GM12878 (cell line): ENCODE data around the gene AGAP1. TPM values are rescaled to one million over a fixed set of nuclear protein-coding genes. Genes with fewer than 3 reads are reported as not detected.

Source experiments
- ATAC-seq: fragments of 200-7000 bp; cut with Tn5 transposase; 3 replicates; pipeline ENCODE4 v1.9.1; 2020; ENCODE audit warnings: mild to moderate bottlenecking, moderate library complexity
- BruUV-seq: library from RNA; stranded (reverse); fragments of 400-500 nt; replicated peaks from 2 replicates; lab custom pipeline; 2021; lab: Mats Ljungman, UMichigan
- CTCF ChIA-PET: fragments of 300-600 bp; sonication (Branson Sonifier 250); formaldehyde crosslinking; extraction: SDS; loops from one replicate; lab custom pipeline; 2021; ENCODE audit warnings: inconsistent platforms; lab: Yijun Ruan, JAX
- POLR2A ChIA-PET: fragments of 350-600 bp; formaldehyde crosslinking; extraction: SDS; loops from one replicate; lab custom pipeline; 2021; ENCODE audit warnings: inconsistent platforms; lab: Charles Lee
- RAD21 ChIA-PET: fragments of 300-600 bp; sonication (Branson Sonifier 250); formaldehyde crosslinking; loops from one replicate; lab custom pipeline; 2023; ENCODE audit warnings: antibody characterized with exemption; ENCODE audit not compliant: unreplicated experiment; lab: Charles Lee
- SMC1A ChIA-PET: fragments of 300-600 bp; sonication (Branson Sonifier 250); formaldehyde crosslinking; loops from one replicate; lab custom pipeline; 2023; ENCODE audit not compliant: unreplicated experiment, uncharacterized antibody; lab: Charles Lee
- DNase-seq: peaks from one replicate; pipeline ENCODE4 v3.0.0-alpha.2; 2011; ENCODE audit warnings: low read depth, low spot score
- FAIRE-seq: peaks from 3 replicates; lab custom pipeline; 2011; peaks lifted over from hg19 to GRCh38; lab: Jason Lieb, UNC
- H2AFZ ChIP-seq: 2 replicates; pipeline ENCODE4 v1.6.0; 2011; ENCODE audit warnings: low read depth, low read length, control low read depth; ENCODE audit not compliant: control insufficient read depth
- H3K27ac ChIP-seq: 2 replicates; pipeline ENCODE4 v1.5.1; 2011; ENCODE audit warnings: control low read depth; ENCODE audit not compliant: control insufficient read depth, insufficient read depth
- H3K27me3 ChIP-seq, 2 experiments: replicated peaks in 1 of 2; 2 replicates each; pipeline versions ENCODE4 v1.6.0 to v1.6.1; 2011; ENCODE audit warnings: low read length in 1 of 2; ENCODE audit not compliant: control insufficient read depth in 2 of 2, insufficient read depth in 2 of 2
- H3K36me3 ChIP-seq, 2 experiments: 2 replicates each; pipeline ENCODE4 v1.5.1; 2011; ENCODE audit warnings: low read length in 1 of 2; ENCODE audit not compliant: control insufficient read depth in 2 of 2, insufficient read depth in 2 of 2
- H3K4me1 ChIP-seq: 2 replicates; pipeline ENCODE4 v1.6.1; 2011; ENCODE audit warnings: mild to moderate bottlenecking, low read length, moderate library complexity, mixed read lengths; ENCODE audit not compliant: control insufficient read depth, insufficient read depth
- H3K4me2 ChIP-seq: 2 replicates; pipeline ENCODE4 v1.6.0; 2011; ENCODE audit warnings: control low read depth; ENCODE audit not compliant: control insufficient read depth, insufficient read depth
- H3K4me3 ChIP-seq: fragments of 200-600 bp; sonication (generic); 2 replicates; pipeline ENCODE4 v1.5.1; 2016
- H3K79me2 ChIP-seq: 2 replicates; pipeline ENCODE4 v1.6.0; 2011; ENCODE audit warnings: low read length; ENCODE audit not compliant: control insufficient read depth, insufficient read depth
- H3K9ac ChIP-seq: 2 replicates; pipeline ENCODE4 v1.8.0; 2011; ENCODE audit warnings: low read length, control low read depth, mixed read lengths; ENCODE audit not compliant: control insufficient read depth, insufficient read depth
- H3K9me3 ChIP-seq: replicated peaks from 3 replicates; pipeline ENCODE4 v1.5.1; 2011; ENCODE audit warnings: mild to moderate bottlenecking, low read length; ENCODE audit not compliant: control insufficient read depth, insufficient read depth
- H4K20me1 ChIP-seq: 2 replicates; pipeline ENCODE4 v1.6.0; 2011; ENCODE audit not compliant: control insufficient read depth, insufficient read depth
- BHLHE40 ChIP-seq, 2 experiments: fragments of 450-650 bp in 1 of 2; IDR thresholded peaks; 2 replicates each; pipeline ENCODE4 v1.6.1; 2011 to 2017; ENCODE audit warnings: low read depth in 2 of 2, borderline replicate concordance in 1 of 2, improper control_type of control experiment in 1 of 2, low read length in 1 of 2, mild to moderate bottlenecking in 1 of 2
- CEBPB ChIP-seq, 2 experiments: fragments of 150-350 bp in 1 of 2; IDR thresholded peaks; 2 replicates each; pipeline ENCODE4 v1.6.1; 2012 to 2014; ENCODE audit warnings: low read depth in 2 of 2, low read length in 2 of 2, borderline replicate concordance in 1 of 2, inconsistent platforms in 1 of 2
- CHD1 ChIP-seq: IDR thresholded peaks from 2 replicates; pipeline ENCODE4 v1.6.1; 2012; ENCODE audit warnings: low read depth, low read length, improper control_type of control experiment
- CREM ChIP-seq: IDR thresholded peaks from 2 replicates; pipeline ENCODE4 v1.6.1; 2014; ENCODE audit warnings: antibody characterized with exemption, low read depth
- ESRRA ChIP-seq: IDR thresholded peaks from 2 replicates; pipeline ENCODE4 v1.6.1; 2012; ENCODE audit warnings: mild to moderate bottlenecking, low read length, improper control_type of control experiment
- FOS ChIP-seq: IDR thresholded peaks from 3 replicates; pipeline ENCODE4 v1.6.1; 2011; ENCODE audit warnings: borderline replicate concordance; ENCODE audit not compliant: insufficient read length; ENCODE audit errors: extremely low read depth
- HCFC1 ChIP-seq: fragments of 150-350 bp; IDR thresholded peaks from 2 replicates; pipeline ENCODE4 v1.6.1; 2014; ENCODE audit warnings: low read length
- MXI1 ChIP-seq: fragments of 150-350 bp; IDR thresholded peaks from 2 replicates; pipeline ENCODE4 v1.6.1; 2011; ENCODE audit warnings: low read depth, mild to moderate bottlenecking, inconsistent platforms, low read length, improper control_type of control experiment
- MYB ChIP-seq: fragments of 150-350 bp; IDR thresholded peaks from 2 replicates; pipeline ENCODE4 v1.6.1; 2014; ENCODE audit warnings: mild to moderate bottlenecking, low read depth, low read length, borderline replicate concordance
- NFYB ChIP-seq: IDR thresholded peaks from 2 replicates; pipeline ENCODE4 v1.6.1; 2011; ENCODE audit warnings: low read depth, mild to moderate bottlenecking, low read length, improper control_type of control experiment, moderate library complexity; ENCODE audit not compliant: insufficient read depth
- PAX5 ChIP-seq: IDR thresholded peaks from 2 replicates; pipeline ENCODE4 v1.6.1; 2011; ENCODE audit warnings: low read depth, low read length, borderline replicate concordance
- RBBP5 ChIP-seq: fragments of 200-600 bp; sonication (generic); conservative IDR thresholded peaks from 2 replicates; pipeline ENCODE4 v1.6.1; 2016
- RFX5 ChIP-seq: IDR thresholded peaks from 2 replicates; pipeline ENCODE4 v1.6.1; 2011; ENCODE audit warnings: low read depth, low read length, improper control_type of control experiment
- SMAD1 ChIP-seq: fragments of 450-650 bp; IDR thresholded peaks from 2 replicates; pipeline ENCODE4 v1.6.1; 2018; ENCODE audit warnings: mild to moderate bottlenecking, low read depth; ENCODE audit not compliant: partially characterized antibody
- SREBF1 ChIP-seq: IDR thresholded peaks from 2 replicates; pipeline ENCODE4 v1.6.1; 2012; ENCODE audit warnings: mild to moderate bottlenecking, low read length
- USF2 ChIP-seq: IDR thresholded peaks from 2 replicates; pipeline ENCODE4 v1.6.1; 2011; ENCODE audit warnings: low read depth, low read length, improper control_type of control experiment, borderline replicate concordance
- YY1 ChIP-seq: IDR thresholded peaks from 2 replicates; pipeline ENCODE4 v1.6.1; 2011; ENCODE audit warnings: low read depth, mild to moderate bottlenecking, low read length
- WGBS: methylation state at CpG from one replicate; pipeline ENCODE4 v1.1.6; 2016; ENCODE audit warnings: low lambda C conversion rate; ENCODE audit not compliant: insufficient replicate concordance, insufficient coverage; ENCODE audit errors: missing lambda C conversion rate; 5-methylcytosine and 5-hydroxymethylcytosine counted together
- in situ Hi-C: fragments of 300-500 bp; cut with MboI; formaldehyde crosslinking; loops from 9 replicates; pipeline ENCODE4 v1.14.3; 2018; ENCODE audit warnings: mixed read lengths
- intact Hi-C: fragments of 100-400 bp; cut with micrococcal nuclease; formaldehyde crosslinking; loops from one replicate; pipeline ENCODE4 v1.14.2; 2022; ENCODE audit not compliant: unreplicated experiment
- polyA plus RNA-seq, 11 experiments: library from polyadenylated mRNA; depleted of rRNA in 4 of 11; unstranded in 6 of 11; stranded (reverse) in 5 of 11; fragments of >200 nt; fragmentation: Nextera tagmentation in 4 of 11; fragmentation: Illumina TruSeq in 1 of 11; extraction: Ambion mirVana in 4 of 11; extraction: Trizol in 1 of 11; gene quantifications; 1 replicate in 1 of 11; 2 replicates in 10 of 11; pipeline versions ENCODE4 v1.2.1 to v1.2.3, GENCODE V29; 2011 to 2016; ENCODE audit warnings: inconsistent platforms in 2 of 11, missing spikeins in 2 of 11, low read depth in 1 of 11
- total RNA-seq, 4 experiments: library from RNA; depleted of rRNA in 3 of 4; stranded (reverse); fragments of >200 nt in 3 of 4; fragmentation: Illumina TruSeq in 1 of 4; extraction: Trizol in 1 of 4; gene quantifications; 2 replicates each; pipeline versions ENCODE4 v1.2.1 to v1.2.3, GENCODE V29; 2013 to 2021
- TF ChIP-seq, protein P1 (sequence below): fragments of 450-650 bp; IDR thresholded peaks from 2 replicates; pipeline ENCODE4 v1.6.1; 2016; ENCODE audit warnings: mild to moderate bottlenecking

The AGAP1 gene
- total and polyA plus RNA-seq, 10 of the 15 experiments (the other 5 are each of a cell fraction or from before 2014, with no cell fraction given): 0.05 to 0.15 (median 0.06) TPM; not detected in 7

DNA sequence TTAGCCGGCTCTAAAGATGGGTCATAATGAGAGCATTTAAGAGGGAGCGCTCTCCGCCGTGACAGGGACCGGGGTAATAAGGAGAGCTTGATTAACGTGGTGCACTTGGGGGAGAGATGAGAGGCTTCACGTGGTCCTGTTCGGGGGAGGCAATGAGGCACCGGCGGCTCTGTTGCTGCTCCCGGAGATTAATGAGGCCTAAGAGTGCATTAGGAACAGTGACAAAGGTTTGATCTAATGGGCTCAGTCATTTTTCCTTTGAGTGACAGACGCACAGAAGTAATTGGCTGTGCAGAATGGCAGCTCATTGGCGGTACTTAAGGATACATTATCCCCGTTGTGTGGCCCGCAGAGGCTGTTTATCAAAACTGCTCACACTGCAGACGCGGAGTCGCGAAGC, 423.7 kb downstream of the AGAP1 start:
- SMC1A ChIA-PET: no interaction called here
- Histone ChIP-seq H3K4me2 (no peak overlapping the region), H4K20me1 (no peaks in the 10 kb centered on the region), H3K9ac (no peak overlapping the region), H3K9me3 (no peaks in the 10 kb centered on the region), H3K36me3 (no peaks in the 10 kb centered on the region), H3K4me1 (no peaks in the 10 kb centered on the region), H2AFZ (no peak overlapping the region), H3K27me3 (peaks cover 0 to 3% of the 10 kb centered on the region in 2 experiments; a peak in 2 of 4 replicates), H3K27ac (no peak overlapping the region), H3K79me2 (no peaks in the 10 kb centered on the region), H3K4me3 (no peak overlapping the region)
- no peak for DNase-seq
- intact Hi-C loops (no loop called here), in situ Hi-C loops (no loop called here)
- POLR2A ChIA-PET: no interaction called here
- ATAC-seq: no peak
- WGBS: 62% methylated on average over 19 of the region's 19 CpGs
- BruUV-seq: no TSS peak
- RAD21 ChIA-PET: no interaction called here
- FAIRE-seq: no peak
- CTCF ChIA-PET: no interaction called here
- no peak for TF ChIP-seq RFX5
- TF ChIP-seq MYB: no peak
- no peak for TF ChIP-seq HCFC1

- Histone ChIP-seq H2AFZ (no peak overlapping the region), H3K4me1 (no peaks in the 10 kb centered on the region), H3K79me2 (no peaks in the 10 kb centered on the region), H3K9me3 (no peaks in the 10 kb centered on the region), H3K9ac (no peak overlapping the region), H3K4me3 (no peak overlapping the region), H3K36me3 (no peaks in the 10 kb centered on the region), H3K27me3 (peaks cover 0 to 3% of the 10 kb centered on the region in 2 experiments; a peak in 2 of 4 replicates), H3K4me2 (no peak overlapping the region), H3K27ac (no peak overlapping the region), H4K20me1 (no peaks in the 10 kb centered on the region)
- BruUV-seq: no TSS peak
- intact Hi-C loops: no loop called here
- ChIA-PET POLR2A (no interaction called here), CTCF (no interaction called here), RAD21 (no interaction called here), SMC1A (no interaction called here)
- DNase-seq (no peak), ATAC-seq (no peak), FAIRE-seq (no peak)
- in situ Hi-C loops: no loop called here
- 32% methylated on average over 8 of the region's 8 CpGs for WGBS
- TF ChIP-seq BHLHE40 (IDR thresholded peaks at IDR 0.05; ENCODE audit: borderline replicate concordance in 1 of 2, low read depth in 2 of 2, low read length in 1 of 2) (no peak), ESRRA (no peak), FOS (no peak), CREM (no peak), SMAD1 (no peak), MXI1 (no peak), PAX5 (no peak), RBBP5 (no peak), CEBPB (IDR thresholded peaks at IDR 0.05; ENCODE audit: borderline replicate concordance in 1 of 2, low read depth in 2 of 2, low read length in 2 of 2) (no peak), YY1 (no peak), CHD1 (no peak), SREBF1 (no peak), NFYB (no peak), USF2 (no peak)
- TF ChIP-seq, protein P1, sequence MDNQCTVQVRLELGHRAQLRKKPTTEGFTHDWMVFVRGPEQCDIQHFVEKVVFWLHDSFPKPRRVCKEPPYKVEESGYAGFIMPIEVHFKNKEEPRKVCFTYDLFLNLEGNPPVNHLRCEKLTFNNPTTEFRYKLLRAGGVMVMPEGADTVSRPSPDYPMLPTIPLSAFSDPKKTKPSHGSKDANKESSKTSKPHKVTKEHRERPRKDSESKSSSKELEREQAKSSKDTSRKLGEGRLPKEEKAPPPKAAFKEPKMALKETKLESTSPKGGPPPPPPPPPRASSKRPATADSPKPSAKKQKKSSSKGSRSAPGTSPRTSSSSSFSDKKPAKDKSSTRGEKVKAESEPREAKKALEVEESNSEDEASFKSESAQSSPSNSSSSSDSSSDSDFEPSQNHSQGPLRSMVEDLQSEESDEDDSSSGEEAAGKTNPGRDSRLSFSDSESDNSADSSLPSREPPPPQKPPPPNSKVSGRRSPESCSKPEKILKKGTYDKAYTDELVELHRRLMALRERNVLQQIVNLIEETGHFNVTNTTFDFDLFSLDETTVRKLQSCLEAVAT: no peak
Measured at GRCh38 chr2:235918876-235919275, 425.0 kb downstream of the AGAP1 start.
